ENCODE results near the gene MDP1. TPM values are rescaled to one million over a fixed set of nuclear protein-coding genes. Genes with fewer than 3 reads are reported as not detected.

Gene MDP1
- total RNA-seq, 1 experiment from 2014 or later: 12.6 TPM

GRCh38 chr14:24192933-24193332 is 22.9 kb downstream of the MDP1 start:
- H3K36me3 Mint-ChIP-seq: peaks cover 16% of the 10 kb centered on the region
- H3K27me3 Mint-ChIP-seq (ENCODE audit: low read depth): no peaks in the 10 kb centered on the region
- ATAC-seq: no peak
- TF ChIP-seq FOXJ3 (CRISPR knock-in tag; IDR thresholded peaks at IDR 0.05; ENCODE audit: borderline replicate concordance) (no peak), ZBTB21 (CRISPR knock-in tag; IDR thresholded peaks at IDR 0.05; ENCODE audit: borderline replicate concordance) (no peak), CDX4 (CRISPR knock-in tag; IDR thresholded peaks at IDR 0.05; ENCODE audit: borderline replicate concordance) (no peak), NFYB (CRISPR knock-in tag; conservative IDR thresholded peaks at IDR 0.05; ENCODE audit: low read depth) (no peak), GRHL2 (CRISPR knock-in tag; IDR thresholded peaks at IDR 0.05; ENCODE audit: insufficient replicate concordance, severe bottlenecking) (no peak), CREM (CRISPR knock-in tag; IDR thresholded peaks at IDR 0.05) (no peak), SMAD3 (CRISPR knock-in tag; IDR thresholded peaks at IDR 0.05; ENCODE audit: borderline replicate concordance) (no peak), TEAD1 (CRISPR knock-in tag; IDR thresholded peaks at IDR 0.05) (no peak), ZNF532 (CRISPR knock-in tag; IDR thresholded peaks at IDR 0.05; ENCODE audit: borderline replicate concordance) (no peak), CTCF (IDR thresholded peaks at IDR 0.05) (no peak), ERG (CRISPR knock-in tag; IDR thresholded peaks at IDR 0.05) (no peak), MYBL2 (CRISPR knock-in tag; IDR thresholded peaks at IDR 0.05) (no peak), ATF1 (CRISPR knock-in tag; IDR thresholded peaks at IDR 0.05) (no peak), ZNF263 (CRISPR knock-in tag; IDR thresholded peaks at IDR 0.05; ENCODE audit: low read depth) (no peak), CBFB (CRISPR knock-in tag; IDR thresholded peaks at IDR 0.05; ENCODE audit: low read depth) (no peak), E2F4 (CRISPR knock-in tag; IDR thresholded peaks at IDR 0.05; ENCODE audit: borderline replicate concordance, low read depth) (no peak), HMGA2 (CRISPR knock-in tag; IDR thresholded peaks at IDR 0.05) (no peak)
- ChIA-PET CTCF (no interaction called here), POLR2A (no interaction called here)
- peaks cover 23% of the 10 kb centered on the region for H3K4me1 Mint-ChIP-seq
- no peaks in the 10 kb centered on the region for H3K9me3 Mint-ChIP-seq
- DNase-seq (ENCODE audit: low spot score): no peak
- no peak overlapping the region for H3K4me3 Mint-ChIP-seq
- no peak overlapping the region; the same call in 1 of the 2 replicates for H3K27ac Mint-ChIP-seq

- Mint-ChIP-seq H3K27ac (no peak overlapping the region), H3K4me3 (no peak overlapping the region), H3K27me3 (ENCODE audit: low read depth) (no peaks in the 10 kb centered on the region), H3K9me3 (no peaks in the 10 kb centered on the region), H3K36me3 (peaks cover 28% of the 10 kb centered on the region), H3K4me1 (peaks cover 23% of the 10 kb centered on the region)
- DNase-seq (ENCODE audit: low spot score) (no peak), ATAC-seq (no peak)
- ChIA-PET CTCF (no interaction called here), POLR2A (no interaction called here)
- no peak for TF ChIP-seq CBFB (CRISPR knock-in tag; IDR thresholded peaks at IDR 0.05; ENCODE audit: low read depth)
- TF ChIP-seq IRF1 (CRISPR knock-in tag; IDR thresholded peaks at IDR 0.05): no peak
- no peak for TF ChIP-seq STAT6 (CRISPR knock-in tag; conservative IDR thresholded peaks at IDR 0.05; ENCODE audit: low read depth)
- no peak for TF ChIP-seq TEAD4 (CRISPR knock-in tag; IDR thresholded peaks at IDR 0.05)
- no peak for TF ChIP-seq ATF1 (CRISPR knock-in tag; IDR thresholded peaks at IDR 0.05)
- TF ChIP-seq CREB1 (CRISPR knock-in tag; IDR thresholded peaks at IDR 0.05): no peak
- no peak for TF ChIP-seq NFATC4 (CRISPR knock-in tag; IDR thresholded peaks at IDR 0.05)
- TF ChIP-seq ZNF263 (CRISPR knock-in tag; IDR thresholded peaks at IDR 0.05; ENCODE audit: low read depth): no peak
These were observed 25.4 kb downstream of the MDP1 start for GRCh38 chr14:24190416-24190815.

Data from WTC11 (cell line).